Right kidney (tissue), 1 donor: Measurements from ENCODE around the gene PELI1.
"Not testable (repeated sequence)": the region's sequence is repeated elsewhere in the genome, so short reads cannot be mapped to it uniquely, and the experiment has no call there.

Experiments
- DNase-seq: peaks from one replicate; pipeline ENCODE4 v3.0.0-alpha.2; 2016

The PELI1 gene

GRCh38 chr2:64123740-64124139 is 20.5 kb downstream of the PELI1 start:
- DNase-seq = no peak

GRCh38 chr2:64122358-64122757 is 21.9 kb downstream of the PELI1 start:
- no peak for DNase-seq

- no peak for DNase-seq
Measured at GRCh38 chr2:64120928-64121327, 23.3 kb downstream of the PELI1 start.

GRCh38 chr2:64120008-64120407 is 24.2 kb downstream of the PELI1 start:
- DNase-seq = no peak

GRCh38 chr2:64119369-64119768 is 24.9 kb downstream of the PELI1 start:
- no peak for DNase-seq

- DNase-seq = no peak
Measured at GRCh38 chr2:64115808-64116598, 28.2 kb downstream of the PELI1 start.

- no peak for DNase-seq
Measured at GRCh38 chr2:64114912-64115277, 29.3 kb downstream of the PELI1 start.

- no peak for DNase-seq
Measured at GRCh38 chr2:64114063-64114911, 29.9 kb downstream of the PELI1 start.

- no peak for DNase-seq
Measured at GRCh38 chr2:64112016-64112415, 32.2 kb downstream of the PELI1 start.

GRCh38 chr2:64111426-64111825 is 32.8 kb downstream of the PELI1 start:
- DNase-seq = no peak

GRCh38 chr2:64108666-64109241 is 35.5 kb downstream of the PELI1 start:
- no peak for DNase-seq

- DNase-seq = no peak
Measured at GRCh38 chr2:64106481-64106880, 37.7 kb downstream of the PELI1 start.

GRCh38 chr2:64105670-64106461 is 38.4 kb downstream of the PELI1 start:
- DNase-seq = peak; percentile 30

- DNase-seq = no peak
Measured at GRCh38 chr2:64104933-64105332, 39.3 kb downstream of the PELI1 start.

GRCh38 chr2:64102736-64103135 is 41.5 kb downstream of the PELI1 start:
- not testable (repeated sequence) for DNase-seq

GRCh38 chr2:64101141-64101591 is 43.1 kb downstream of the PELI1 start:
- DNase-seq = no peak

- not testable (repeated sequence) for DNase-seq
Measured at GRCh38 chr2:64100584-64100983, 43.6 kb downstream of the PELI1 start.

GRCh38 chr2:64094663-64095382 is 49.4 kb downstream of the PELI1 start:
- no peak for DNase-seq

- DNase-seq = no peak
Measured at GRCh38 chr2:64093341-64093740, 50.9 kb downstream of the PELI1 start.

- DNase-seq = no peak
Measured at GRCh38 chr2:64092502-64092901, 51.7 kb downstream of the PELI1 start.

- DNase-seq = no peak
Measured at GRCh38 chr2:64090264-64090663, 54.0 kb downstream of the PELI1 start.
